ENCODE measurements around the gene SMARCC1.

DNA sequence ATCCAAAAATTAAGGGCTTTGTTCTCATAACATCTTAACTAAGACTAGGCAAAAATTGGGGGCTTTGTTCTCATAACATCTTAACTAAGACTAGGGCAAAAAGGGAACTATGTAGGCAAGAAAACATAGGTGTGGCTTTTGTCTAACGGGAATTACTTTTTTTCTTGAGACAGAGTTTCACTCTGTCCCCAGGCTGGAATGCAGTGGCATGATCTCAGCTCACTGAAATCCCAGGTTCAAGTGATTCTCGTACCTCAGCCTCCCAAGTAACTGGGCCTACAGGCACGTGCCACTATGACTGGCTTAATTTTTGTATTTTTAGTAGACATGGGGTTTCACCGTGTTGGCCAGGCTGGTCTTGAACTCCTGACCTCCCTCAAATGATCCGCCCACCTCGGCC, 153.3 kb downstream of the SMARCC1 start:
- TF ChIP-seq, protein P1, sequence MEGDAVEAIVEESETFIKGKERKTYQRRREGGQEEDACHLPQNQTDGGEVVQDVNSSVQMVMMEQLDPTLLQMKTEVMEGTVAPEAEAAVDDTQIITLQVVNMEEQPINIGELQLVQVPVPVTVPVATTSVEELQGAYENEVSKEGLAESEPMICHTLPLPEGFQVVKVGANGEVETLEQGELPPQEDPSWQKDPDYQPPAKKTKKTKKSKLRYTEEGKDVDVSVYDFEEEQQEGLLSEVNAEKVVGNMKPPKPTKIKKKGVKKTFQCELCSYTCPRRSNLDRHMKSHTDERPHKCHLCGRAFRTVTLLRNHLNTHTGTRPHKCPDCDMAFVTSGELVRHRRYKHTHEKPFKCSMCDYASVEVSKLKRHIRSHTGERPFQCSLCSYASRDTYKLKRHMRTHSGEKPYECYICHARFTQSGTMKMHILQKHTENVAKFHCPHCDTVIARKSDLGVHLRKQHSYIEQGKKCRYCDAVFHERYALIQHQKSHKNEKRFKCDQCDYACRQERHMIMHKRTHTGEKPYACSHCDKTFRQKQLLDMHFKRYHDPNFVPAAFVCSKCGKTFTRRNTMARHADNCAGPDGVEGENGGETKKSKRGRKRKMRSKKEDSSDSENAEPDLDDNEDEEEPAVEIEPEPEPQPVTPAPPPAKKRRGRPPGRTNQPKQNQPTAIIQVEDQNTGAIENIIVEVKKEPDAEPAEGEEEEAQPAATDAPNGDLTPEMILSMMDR (IDR thresholded peaks at IDR 0.05; ENCODE audit: poor library complexity): no peak
- TF ChIP-seq EZH2phosphoT487 (IDR thresholded peaks at IDR 0.05; ENCODE audit: low read depth, severe bottlenecking, unreplicated experiment): no peak
